OCI-LY3 (cell line): ENCODE measurements around the gene HABP2.

Experiments
- CTCF ChIP-seq: fragments of 200-600, 300-600 bp; sonication (generic); IDR thresholded peaks from 2 replicates; pipeline ENCODE4 v1.5.1; 2014; ENCODE audit warnings: antibody characterized with exemption, low read length, low read depth
- EZH2phosphoT487 ChIP-seq: fragments of 200-600 bp; shearing (Covaris generic); IDR thresholded peaks from 2 replicates; pipeline ENCODE4 v1.6.1; 2018; ENCODE audit warnings: antibody characterized with exemption, mixed run types, low read depth

GRCh38 chr10:113550365-113550764 is 2.5 kb upstream of the HABP2 start:
- TF ChIP-seq CTCF (no peak), EZH2phosphoT487 (no peak)
